Fibroblast of skin of right quadriceps (primary cell): ENCODE measurements around the gene SLC17A5.
A peak's percentile ranks its signal among the peaks of the same experiment; 100 is the strongest.
"Not testable (repeated sequence)": the region's sequence is repeated elsewhere in the genome, so short reads cannot be mapped to it uniquely, and the experiment has no call there.

Experiments
- DNase-seq: peaks from one replicate; pipeline ENCODE4 v3.0.0-alpha.2; 2013

The SLC17A5 gene, protein sequence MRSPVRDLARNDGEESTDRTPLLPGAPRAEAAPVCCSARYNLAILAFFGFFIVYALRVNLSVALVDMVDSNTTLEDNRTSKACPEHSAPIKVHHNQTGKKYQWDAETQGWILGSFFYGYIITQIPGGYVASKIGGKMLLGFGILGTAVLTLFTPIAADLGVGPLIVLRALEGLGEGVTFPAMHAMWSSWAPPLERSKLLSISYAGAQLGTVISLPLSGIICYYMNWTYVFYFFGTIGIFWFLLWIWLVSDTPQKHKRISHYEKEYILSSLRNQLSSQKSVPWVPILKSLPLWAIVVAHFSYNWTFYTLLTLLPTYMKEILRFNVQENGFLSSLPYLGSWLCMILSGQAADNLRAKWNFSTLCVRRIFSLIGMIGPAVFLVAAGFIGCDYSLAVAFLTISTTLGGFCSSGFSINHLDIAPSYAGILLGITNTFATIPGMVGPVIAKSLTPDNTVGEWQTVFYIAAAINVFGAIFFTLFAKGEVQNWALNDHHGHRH

DNA sequence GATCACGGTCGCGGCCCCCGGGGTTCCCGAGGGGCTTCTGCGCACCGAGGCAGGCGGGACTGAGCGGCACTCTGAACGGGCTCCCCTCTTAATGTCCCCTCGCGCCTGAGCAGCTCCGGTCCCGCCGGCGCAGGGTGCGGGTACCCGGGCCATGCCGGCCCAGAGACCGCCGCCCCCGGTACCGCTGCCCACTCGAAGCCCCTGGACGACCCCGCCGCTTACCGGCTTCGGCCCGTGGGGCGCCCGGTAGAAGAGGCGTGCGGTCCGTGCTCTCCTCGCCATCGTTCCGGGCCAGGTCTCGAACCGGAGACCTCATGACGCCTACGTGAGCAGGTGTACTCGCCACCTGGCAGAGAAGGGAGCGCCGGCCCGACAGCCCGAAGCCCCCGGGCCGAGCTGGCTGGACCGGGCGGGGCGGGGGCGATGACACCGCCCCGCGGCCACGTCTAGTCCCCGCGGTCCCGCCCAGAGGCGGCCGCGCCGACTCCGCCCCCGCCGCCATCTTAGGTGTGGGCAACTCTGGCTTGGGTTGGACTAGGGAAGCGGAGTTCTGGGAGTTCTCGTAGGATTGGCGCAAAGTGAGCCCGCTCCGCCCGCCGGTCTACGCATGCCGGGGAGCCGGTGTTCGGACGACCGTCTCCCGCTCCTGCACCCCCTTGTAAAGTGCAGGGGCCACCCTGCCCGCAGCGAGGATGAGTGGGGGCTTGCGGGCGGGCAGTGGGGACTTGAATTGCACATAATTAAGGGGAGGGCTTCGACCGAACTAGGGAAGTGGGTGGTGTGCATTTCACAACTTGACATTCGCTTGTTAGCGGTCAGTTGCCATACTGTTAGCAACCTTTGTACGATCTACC is at the start of gene SLC17A5:
SLC17A5 (minus strand) TSS at position 422 of the 854 bp plus-strand sequence; CDS start at position 316, 106 bp downstream.
- DNase-seq = peak; percentile 92

DNA sequence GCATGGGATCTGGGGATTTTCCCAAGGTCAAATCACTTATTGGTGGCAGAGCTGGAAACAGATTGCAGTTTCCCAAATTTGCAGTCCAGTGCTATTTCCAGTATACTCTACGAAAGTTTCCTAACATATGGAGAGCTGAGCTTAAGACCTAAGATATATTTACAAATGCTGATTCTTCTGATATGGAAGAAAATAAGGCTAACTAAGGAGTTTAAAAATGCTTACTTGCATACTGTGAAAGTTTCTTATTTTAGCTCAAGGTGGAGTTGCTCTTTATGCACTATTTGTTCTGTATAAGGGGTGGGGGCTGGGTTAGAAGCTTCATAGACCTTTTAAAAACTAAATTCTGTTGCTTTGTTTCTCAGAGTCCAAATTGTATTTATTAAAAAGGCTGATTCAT is 49.7 kb upstream of the SLC17A5 start:
- no peak for DNase-seq

DNA sequence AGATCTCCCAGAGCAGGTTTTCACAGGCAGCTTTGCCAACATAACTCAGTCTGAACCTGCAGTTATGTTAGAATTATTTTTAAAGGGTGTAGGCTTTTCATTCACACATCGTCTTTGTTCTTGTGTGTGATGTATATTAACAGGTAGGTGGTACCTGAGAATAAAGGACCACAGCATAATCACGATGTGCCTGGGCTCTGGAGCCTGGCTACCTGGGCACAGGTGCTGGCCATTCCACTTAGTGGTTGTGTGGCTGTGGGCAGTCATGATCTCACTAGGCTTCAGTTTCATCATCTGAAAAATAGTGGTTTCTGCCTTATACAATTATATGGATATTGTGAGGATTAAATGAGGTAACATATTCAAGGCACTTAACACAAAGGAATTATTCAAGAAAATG is 48.7 kb upstream of the SLC17A5 start:
- DNase-seq = no peak

DNA sequence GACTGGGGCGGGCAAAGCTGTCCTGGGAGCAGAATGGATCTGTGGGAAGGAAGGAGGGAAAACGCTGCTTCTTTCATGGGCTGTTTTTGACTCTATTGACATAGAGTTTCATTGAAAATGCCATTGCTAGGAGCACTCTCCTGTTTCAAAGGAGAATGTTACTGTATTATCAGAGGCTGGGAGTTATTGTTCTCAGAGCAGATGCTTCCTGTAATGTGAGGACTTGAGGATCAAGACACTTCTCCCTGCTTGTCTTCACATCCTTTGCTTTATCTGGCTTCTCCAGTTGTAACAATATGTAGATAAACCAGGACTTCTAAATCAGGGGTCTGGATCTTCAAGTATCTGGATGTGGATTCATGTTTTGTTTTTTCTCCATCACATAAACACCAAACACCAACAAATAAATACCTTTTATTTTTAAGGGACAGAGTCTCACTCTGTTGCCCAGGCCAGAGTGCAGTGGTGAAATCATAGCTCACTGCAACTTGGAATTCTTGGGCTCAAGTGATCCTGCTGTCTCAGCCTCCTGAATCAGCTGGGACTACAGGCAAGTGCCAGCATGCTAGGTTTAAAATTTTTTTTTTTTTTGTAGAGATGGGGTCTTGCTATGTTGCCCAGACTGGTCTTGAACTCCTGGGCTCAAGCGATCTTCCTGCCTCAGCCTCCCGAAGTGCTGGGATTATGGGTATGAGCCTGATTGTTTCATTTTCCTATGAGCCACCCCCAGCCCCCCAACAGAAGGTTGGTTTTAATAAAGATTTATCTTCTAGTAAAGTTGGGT is 46.1 kb upstream of the SLC17A5 start:
- DNase-seq = no peak

DNA sequence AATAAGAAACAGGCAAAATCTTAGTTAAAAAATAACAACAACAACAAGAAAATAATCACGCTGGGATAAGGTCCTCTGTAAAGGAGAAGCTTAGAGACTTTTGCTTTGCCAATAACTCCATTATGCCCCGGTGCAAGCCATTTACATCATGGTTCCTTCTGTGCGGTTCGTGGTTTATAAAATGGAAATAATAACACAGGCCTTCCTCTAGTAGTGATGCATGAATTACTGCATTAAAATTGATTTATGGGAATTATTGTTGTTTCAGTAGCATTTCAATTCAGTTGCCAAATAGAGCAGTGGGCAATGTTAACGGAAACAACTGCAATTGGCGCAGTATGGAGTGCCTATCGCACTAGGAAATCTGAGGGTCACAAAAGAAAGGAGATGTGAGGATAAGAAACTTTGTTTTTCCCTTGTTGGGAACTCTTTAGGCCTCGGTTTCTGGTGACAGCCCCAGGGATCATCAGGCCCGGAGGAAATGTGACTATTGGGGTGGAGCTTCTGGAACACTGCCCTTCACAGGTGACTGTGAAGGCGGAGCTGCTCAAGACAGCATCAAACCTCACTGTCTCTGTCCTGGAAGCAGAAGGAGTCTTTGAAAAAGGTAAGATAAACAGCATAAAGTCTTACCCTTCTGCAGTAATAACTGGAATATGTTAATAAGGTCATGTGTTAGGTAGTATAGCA is 43.3 kb upstream of the SLC17A5 start:
- no peak for DNase-seq

DNA sequence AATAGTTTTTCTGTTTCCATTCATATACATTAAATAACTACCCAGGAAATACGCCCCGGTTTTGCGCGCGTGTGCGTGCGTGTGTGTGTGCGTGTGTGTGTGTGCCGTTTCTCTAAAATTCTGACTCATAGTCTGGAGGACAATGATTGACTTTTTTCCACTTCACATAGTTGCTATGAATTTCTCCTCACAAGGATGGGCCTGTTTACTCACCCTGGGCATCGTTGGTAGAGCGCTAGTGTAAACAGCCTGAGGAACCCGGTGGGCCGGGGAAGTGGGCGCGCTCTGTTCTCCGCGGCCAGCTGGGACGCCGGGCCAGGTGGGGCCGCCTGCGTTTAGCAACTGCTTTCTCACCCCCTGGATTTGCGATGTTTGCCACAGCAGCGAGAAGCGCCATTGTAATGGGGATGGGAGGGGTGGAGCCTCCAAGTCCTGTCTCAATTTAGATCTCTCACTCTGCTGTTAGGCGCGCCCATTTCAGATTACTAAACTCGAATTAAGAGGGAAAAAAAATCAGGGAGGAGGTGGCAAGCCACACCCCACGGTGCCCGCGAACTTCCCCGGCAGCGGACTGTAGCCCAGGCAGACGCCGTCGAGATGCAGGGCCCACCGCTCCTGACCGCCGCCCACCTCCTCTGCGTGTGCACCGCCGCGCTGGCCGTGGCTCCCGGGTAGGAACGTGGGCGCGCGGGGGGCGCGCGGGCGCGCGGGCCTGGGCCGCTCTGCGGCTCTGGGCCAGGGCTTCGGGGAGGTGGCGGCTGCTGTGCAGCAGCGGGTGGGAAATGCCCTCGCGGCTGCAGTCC is 42.0 kb upstream of the SLC17A5 start, which contains the start of gene CD109:
CD109 (plus strand) TSS at position 585 of the 803 bp plus-strand sequence; CDS start at position 598, 13 bp downstream.
- peak; percentile 84 for DNase-seq

DNA sequence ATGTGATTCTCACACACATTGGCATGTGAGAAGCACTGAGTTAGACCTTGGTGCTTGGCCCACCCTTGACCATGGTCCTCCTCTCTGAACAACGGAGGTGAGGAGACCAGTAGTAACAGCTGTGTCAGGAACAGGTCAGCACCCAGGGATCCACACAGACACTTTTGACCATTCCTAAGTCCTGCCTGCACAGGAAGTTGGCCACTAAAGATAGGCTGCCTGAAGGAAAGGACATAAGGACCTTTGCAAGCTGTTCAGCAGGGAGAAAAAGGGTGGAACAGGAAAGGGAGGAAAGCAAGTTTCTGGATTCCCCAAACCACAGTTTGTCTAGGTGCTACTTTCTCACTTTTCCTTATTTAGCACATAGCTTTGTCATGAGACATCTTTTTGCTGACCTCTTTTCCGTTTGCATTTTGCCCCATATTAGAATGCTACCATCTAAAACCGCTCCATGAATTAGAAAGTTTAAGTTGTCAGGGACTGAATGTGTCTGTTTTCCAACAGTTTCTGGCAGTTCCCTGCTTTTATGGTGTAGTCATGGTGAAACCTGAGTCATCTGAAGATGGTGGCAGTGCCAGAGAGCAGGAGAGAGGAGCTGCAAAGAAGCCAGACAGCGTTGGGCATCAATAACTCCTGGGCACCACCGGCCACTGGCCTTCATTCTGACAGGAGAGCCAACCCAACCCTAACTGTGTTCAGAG is 41.1 kb upstream of the SLC17A5 start:
- peak; percentile 70 for DNase-seq

DNA sequence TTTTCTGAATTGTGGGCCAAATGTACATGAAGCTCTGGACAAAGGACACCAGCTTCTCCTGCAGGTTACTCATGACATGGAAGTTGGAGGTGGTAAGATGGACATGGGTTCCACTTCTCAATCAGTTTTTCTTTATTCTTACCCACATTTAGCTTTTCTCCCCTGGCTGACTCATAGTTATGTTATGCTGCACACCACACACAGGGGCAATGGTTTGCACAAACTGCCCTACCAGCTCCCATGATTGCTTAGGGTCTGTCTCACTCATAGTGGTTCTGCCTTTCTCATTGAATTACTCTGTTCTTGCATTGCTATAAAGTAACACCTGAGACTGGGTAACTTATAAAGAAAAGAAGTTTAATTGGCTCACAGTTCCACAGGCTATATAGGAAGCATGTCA is 37.7 kb upstream of the SLC17A5 start:
- peak; percentile 28 for DNase-seq

DNA sequence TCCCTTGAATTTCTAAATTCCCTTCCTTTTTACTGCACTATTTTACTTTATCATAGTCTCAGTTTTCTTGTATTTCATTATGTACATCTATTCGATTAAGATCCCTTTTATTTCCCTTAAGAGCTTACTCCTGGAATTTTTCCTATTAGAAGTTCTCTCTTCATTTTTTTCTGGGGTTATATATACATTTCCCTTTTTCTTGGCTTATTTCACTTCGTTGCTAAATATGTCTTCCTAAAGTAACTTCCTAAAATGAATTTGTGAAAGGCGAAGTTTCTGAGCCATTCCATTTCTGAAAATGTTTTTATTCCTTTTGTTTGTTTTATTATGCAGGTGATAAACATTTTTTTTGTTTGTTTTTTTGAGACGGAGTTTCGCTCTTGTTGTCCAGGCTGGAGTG is 36.3 kb upstream of the SLC17A5 start:
- no peak for DNase-seq

DNA sequence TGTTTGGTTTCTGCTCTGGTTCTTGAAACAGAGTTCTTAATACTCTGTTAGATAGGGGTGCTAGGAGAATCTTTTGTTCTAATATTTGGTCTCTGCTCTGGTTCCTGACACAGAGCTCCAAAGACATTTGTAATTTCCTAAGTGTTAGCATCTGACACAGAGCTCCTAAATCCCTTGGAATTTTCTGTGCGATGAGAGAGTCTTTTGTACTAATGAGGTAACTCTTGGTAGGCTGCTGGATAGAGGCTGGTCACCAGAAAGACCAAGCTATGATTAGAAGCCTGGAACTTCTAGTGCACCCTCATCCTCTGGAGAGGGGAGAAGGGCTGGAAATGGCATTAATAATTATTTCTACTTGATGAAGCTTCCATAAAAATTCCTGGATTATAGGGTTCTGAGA is 34.6 kb upstream of the SLC17A5 start:
- DNase-seq = no peak

DNA sequence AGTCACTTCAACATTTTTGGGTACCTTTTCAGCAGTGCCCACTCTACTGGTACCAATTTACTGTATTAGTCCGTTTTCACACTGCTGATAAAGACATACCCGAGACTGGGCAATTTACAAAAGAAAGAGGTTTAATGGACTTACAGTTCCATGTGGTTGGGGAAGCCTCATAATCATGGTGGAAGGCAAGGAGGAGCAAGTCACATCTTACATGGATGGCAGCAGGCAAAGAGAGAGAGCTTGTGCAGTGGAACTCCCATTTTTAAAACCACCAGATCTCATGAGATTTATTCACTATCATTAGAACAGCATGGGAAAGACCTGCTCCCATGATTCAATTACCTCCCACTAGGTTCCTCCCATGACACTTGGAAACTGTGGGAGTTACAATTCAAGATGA is 29.8 kb upstream of the SLC17A5 start:
- DNase-seq = not testable (repeated sequence)

DNA sequence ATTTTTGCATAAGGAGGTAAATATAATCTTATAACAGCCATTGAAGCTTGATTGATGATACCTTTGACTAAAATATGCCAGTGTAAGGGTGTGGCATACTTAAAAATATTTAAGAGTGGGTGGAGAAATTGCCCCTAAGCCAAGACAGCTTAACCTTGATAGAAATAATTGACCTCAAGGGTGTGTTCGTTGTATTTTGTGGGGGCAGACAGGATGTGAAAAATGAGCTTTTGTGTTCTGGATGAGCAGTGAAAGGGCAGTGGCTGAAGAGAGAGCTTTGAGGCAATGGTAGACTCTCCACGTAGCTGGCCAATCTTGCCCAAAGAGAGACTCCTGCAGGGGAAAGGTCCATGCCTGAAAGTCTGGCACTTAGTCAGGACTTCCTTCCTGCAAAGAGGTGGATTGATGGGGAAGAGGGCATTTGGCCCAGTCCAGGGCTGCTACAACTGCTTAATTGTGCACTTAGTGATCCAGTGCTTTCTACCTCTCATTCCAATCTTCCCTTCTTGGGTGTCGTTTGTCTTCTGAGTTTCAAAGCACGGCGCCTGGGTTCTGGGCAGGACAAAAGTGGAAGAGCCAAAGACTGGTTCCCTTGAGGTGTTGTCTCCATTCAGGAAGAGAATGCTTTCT is 26.6 kb upstream of the SLC17A5 start:
- DNase-seq = no peak

DNA sequence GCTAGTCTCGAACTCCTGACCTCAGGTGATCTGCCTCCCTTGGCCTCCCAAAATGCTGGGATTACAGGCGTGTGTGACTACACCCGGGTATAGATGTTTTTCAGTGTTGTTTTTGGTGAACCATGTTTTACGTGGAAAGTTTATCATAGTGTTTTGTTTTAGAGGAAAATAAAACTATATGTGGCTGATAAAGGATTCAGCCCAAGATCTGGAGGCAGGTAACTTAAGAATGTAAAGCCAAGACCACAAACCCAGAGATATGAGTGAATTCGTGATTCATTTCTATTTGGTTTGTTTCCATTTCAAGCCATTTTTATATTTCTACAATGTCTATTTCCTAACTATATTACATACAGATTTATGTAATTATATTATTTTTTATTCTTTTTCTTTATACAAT is 26.1 kb upstream of the SLC17A5 start:
- DNase-seq = not testable (repeated sequence)

DNA sequence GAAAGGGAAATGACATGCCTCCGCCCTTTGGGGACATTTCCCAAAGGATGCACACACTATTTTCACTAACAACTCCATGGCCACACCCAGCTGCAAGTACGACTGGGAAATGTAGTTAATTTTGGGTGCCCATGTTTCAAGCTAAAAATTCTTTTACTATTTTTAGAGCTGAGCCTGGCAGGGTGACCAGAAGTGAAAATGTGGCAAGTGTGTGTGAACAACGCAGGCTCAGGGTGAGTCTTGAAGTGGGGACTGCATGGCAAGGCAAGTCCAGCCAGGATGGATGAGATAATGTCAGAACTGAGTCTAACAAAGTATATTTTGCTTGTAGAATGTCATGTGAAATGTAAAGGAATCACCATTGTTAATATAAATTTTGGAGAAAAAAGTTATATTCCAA is 25.2 kb upstream of the SLC17A5 start:
- DNase-seq = no peak

DNA sequence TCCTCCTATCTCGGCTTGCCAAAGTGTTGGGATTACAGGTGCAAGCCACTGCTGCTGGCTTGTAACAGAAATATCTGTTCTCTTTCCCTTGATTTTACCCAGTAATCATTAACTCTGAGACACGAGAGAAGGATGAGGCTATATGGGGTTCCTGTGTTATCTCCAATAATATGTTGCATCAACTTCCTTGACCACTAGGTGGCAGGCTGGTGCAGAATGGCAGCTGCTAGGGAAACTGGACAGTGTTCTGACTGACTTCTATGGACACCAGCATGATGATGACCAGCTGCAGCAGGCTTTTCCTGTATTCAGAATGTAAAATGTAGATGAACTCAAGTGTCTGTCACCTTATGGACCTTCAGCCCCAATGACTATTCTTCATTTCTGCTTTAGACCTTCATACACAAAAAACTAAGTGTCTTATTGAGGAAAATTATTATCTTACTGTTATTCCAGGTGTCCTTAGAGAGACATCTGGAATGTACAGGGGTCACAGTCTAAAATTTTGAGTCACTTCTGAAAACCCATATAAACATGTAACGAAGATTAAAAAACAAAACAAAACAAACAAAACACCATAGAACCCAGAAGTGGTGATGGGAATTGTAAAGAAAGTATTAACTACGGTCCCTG is 21.8 kb upstream of the SLC17A5 start:
- peak; percentile 65 for DNase-seq

DNA sequence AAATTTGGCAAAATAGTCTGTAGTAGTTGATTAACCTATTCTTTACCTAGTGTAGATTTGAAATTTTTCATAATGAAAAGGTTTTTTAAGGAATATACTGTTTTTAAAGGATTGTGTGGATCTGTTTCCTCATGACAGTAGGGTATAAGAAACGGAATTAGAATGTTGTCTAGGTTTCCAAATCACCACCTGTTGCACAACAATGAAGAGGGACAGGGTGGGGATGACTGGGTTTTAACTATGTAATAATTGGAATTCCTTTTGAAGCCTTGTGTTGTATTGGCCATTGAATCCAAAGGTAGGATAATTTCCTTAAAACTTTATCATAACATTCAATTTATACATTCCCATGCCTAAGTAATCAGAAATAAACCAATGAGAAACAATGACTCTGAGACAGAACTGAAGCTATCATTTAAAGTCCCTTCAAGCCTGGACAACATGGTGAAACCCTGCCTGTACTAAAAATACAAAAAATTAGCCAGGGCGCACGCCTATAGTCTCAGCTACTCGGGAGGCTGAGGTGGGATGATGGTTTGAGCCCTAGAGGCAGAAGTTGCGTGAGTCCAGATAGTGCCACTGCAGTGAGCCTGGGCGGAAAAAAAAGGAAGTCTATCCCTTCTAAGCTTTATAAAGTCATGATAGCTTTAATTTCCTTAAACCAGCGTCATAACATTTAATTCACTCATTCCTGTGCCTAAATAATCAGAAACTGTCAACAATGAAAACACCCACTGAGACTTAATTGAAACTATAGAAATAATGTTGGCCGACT is 18.3 kb upstream of the SLC17A5 start:
- no peak for DNase-seq

DNA sequence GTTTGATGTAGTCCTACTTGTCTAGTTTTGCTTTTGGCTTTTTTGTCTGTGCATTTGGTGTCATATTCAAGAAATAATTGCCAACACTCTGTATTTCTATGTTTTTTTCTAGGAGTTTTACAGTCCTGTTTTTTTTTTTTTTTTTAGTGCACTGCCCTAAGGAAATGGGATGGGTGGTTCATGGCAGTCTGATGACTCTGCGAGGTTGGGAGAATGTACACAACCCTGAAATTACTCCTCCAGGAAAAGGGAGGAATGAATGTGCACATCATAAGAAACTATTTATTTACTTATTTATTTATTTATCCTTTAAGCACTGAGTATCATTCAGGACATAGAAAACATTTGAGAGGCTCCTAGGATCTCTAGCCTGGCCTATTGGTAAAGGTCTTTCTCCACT is 15.2 kb upstream of the SLC17A5 start:
- no peak for DNase-seq

DNA sequence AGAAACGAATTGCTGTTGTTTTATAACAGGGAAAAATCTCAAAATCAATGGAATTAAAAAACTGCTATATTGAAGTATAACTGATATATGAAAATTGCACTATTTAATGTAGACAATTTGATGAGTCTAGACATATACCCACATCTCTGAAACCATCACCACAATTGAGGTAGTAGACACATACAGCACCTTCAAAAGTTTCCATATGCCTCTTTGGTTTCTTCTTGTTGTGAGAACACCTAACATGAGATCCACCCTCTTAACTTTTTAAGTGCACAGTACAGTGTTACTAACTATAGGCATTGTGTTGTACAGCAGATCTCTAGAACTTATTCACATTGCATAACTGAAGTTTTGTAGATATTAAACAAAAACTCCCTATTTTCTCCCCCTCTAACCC is 14.0 kb upstream of the SLC17A5 start:
- no peak for DNase-seq

DNA sequence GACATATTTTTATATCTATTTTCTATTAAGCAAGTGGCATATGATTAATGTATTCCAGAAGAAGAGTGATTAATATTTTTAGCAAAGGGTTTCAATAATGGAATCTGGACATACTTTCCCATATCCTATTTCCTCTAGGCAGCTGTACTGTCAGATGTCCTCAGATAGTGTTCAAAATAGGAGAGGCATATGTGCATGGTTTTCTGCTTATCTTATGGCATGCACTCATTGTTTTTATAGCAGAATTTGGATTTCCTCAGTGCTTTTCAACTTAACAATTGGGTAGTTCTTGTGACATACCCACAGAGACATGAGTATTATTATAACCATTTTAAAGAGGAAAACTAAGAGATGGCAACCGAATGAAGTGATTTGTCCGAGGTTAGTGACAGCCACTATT is 12.6 kb upstream of the SLC17A5 start:
- no peak for DNase-seq
